HPDE6-E6E7 (cell line): Measurements from ENCODE around the gene WDR48.

Source experiments
- DNase-seq: peaks from one replicate; pipeline ENCODE4 v3.0.0; 2011; ENCODE audit warnings: missing footprints; ENCODE audit errors: extremely low spot score

Gene WDR48

GRCh38 chr3:39124876-39125840 lies 73.3 kb downstream of the WDR48 start:
- DNase-seq, result no peak

GRCh38 chr3:39125841-39126500 lies 74.2 kb downstream of the WDR48 start:
- no peak for DNase-seq

GRCh38 chr3:39126532-39127071 lies 74.8 kb downstream of the WDR48 start:
- no peak for DNase-seq

GRCh38 chr3:39127269-39127907 lies 75.6 kb downstream of the WDR48 start:
- DNase-seq, result no peak

- DNase-seq, result no peak
Measured at GRCh38 chr3:39127908-39128304, 76.1 kb downstream of the WDR48 start.

- no peak for DNase-seq
Measured at GRCh38 chr3:39128951-39129350, 77.1 kb downstream of the WDR48 start.

- DNase-seq, result no peak
Measured at GRCh38 chr3:39130026-39130425, 78.2 kb downstream of the WDR48 start.

GRCh38 chr3:39130693-39131265 lies 79.0 kb downstream of the WDR48 start:
- no peak for DNase-seq

GRCh38 chr3:39132096-39133092 lies 80.6 kb downstream of the WDR48 start:
- DNase-seq, result no peak

GRCh38 chr3:39133093-39133490 lies 81.3 kb downstream of the WDR48 start:
- DNase-seq, result no peak

- no peak for DNase-seq
Measured at GRCh38 chr3:39133822-39134221, 82.0 kb downstream of the WDR48 start.

GRCh38 chr3:39134305-39134704 lies 82.5 kb downstream of the WDR48 start:
- DNase-seq, result no peak

- no peak for DNase-seq
Measured at GRCh38 chr3:39135170-39135805, 83.5 kb downstream of the WDR48 start.

GRCh38 chr3:39136533-39137434 lies 85.0 kb downstream of the WDR48 start:
- no peak for DNase-seq

GRCh38 chr3:39137435-39137936 lies 85.7 kb downstream of the WDR48 start:
- no peak for DNase-seq

GRCh38 chr3:39137991-39138803 lies 86.4 kb downstream of the WDR48 start:
- DNase-seq, result no peak

GRCh38 chr3:39138804-39139415 lies 87.1 kb downstream of the WDR48 start:
- DNase-seq, result no peak

GRCh38 chr3:39139442-39139841 lies 87.6 kb downstream of the WDR48 start:
- no peak for DNase-seq
